Muscle layer of duodenum (tissue), 2 donors: ENCODE measurements around the gene GPD2.

Experiments
- H3K27ac ChIP-seq: one replicate; pipeline ENCODE4 v1.7.0; 2013; ENCODE audit warnings: mild to moderate bottlenecking, low read length
- H3K27me3 ChIP-seq: one replicate; pipeline ENCODE4 v1.7.0; 2013; ENCODE audit warnings: low read depth, mild to moderate bottlenecking, control low read depth, low read length
- H3K36me3 ChIP-seq, 2 donors: one replicate each; pipeline ENCODE4 v1.7.0; 2013; ENCODE audit warnings: low read length in 2 of 2, control low read depth in 1 of 2, mild to moderate bottlenecking in 1 of 2; ENCODE audit not compliant: insufficient read depth in 2 of 2, control insufficient read depth in 1 of 2
- H3K4me1 ChIP-seq, 2 donors: one replicate each; pipeline ENCODE4 v1.7.0; 2013; ENCODE audit warnings: low read length in 2 of 2, mild to moderate bottlenecking in 2 of 2, control low read depth in 1 of 2, moderate library complexity in 1 of 2; ENCODE audit not compliant: insufficient read depth in 2 of 2, control insufficient read depth in 1 of 2
- H3K4me3 ChIP-seq, 2 donors: one replicate each; pipeline ENCODE4 v1.7.0; 2013; ENCODE audit warnings: low read length in 2 of 2, low read depth in 1 of 2, mild to moderate bottlenecking in 1 of 2
- H3K9me3 ChIP-seq, 2 donors: one replicate each; pipeline ENCODE4 v1.7.0; 2013; ENCODE audit warnings: low read length in 2 of 2, control low read depth in 1 of 2, mild to moderate bottlenecking in 1 of 2; ENCODE audit not compliant: control insufficient read depth in 1 of 2
- donor health status: healthy.

GPD2 gene

GRCh38 chr2:156435718-156436496 lies at the start of gene GPD2:
Gene GPD2 (plus strand): TSS chr2:156436379. CDS start chr2:156476106, 39,727 bp downstream.
- H3K4me1 ChIP-seq = peaks cover 16 to 17% of the 10 kb centered on the region in 2 donors
- H3K27ac ChIP-seq = peak within 1 kb of the TSS; percentile 93
- H3K36me3 ChIP-seq = peaks cover 0 to 7% of the 10 kb centered on the region in 2 donors
- no peaks in the 10 kb centered on the region for H3K9me3 ChIP-seq
- H3K27me3 ChIP-seq = no peaks in the 10 kb centered on the region
- peak within 1 kb of the TSS; percentile 77 to 95 for H3K4me3 ChIP-seq

DNA sequence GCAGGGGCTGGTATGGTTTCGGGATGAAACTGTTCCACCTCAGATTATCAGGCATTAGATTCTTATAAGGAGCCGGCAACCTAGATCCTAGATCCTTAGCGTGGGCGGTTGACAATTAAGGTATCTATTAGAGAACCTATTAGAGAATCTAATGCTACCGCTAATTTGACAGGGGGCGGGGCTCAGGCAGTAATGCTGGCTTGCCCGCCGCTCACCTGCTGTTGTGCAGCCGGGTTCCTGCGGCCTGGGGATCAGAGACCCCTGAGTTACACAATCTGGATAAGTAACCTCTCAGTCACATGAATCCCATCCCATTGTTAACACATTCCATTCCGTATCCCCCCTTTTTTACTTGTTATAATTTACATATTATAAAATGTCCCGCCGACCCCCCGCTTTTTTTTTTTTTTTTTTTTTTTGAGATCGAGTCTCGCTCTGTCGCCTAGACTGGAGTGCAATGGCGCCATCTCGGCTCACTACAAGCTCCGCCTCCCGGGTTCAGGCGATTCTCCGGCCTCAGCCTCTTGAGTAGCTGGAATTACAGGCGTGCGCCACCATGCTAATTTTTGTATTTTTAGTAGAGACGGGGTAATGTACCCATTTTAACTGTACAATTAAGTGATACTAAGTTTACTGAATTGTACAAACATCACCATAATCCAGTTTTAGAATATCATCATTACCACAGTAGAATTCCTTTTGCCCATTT lies 42.0 kb upstream of the GPD2 start:
- H3K9me3 ChIP-seq = no peaks in the 10 kb centered on the region
- no peaks in the 10 kb centered on the region for H3K27me3 ChIP-seq
- H3K4me1 ChIP-seq = no peaks in the 10 kb centered on the region
- no peak overlapping the region for H3K27ac ChIP-seq
- no peaks in the 10 kb centered on the region for H3K36me3 ChIP-seq
- no peak overlapping the region for H3K4me3 ChIP-seq

DNA sequence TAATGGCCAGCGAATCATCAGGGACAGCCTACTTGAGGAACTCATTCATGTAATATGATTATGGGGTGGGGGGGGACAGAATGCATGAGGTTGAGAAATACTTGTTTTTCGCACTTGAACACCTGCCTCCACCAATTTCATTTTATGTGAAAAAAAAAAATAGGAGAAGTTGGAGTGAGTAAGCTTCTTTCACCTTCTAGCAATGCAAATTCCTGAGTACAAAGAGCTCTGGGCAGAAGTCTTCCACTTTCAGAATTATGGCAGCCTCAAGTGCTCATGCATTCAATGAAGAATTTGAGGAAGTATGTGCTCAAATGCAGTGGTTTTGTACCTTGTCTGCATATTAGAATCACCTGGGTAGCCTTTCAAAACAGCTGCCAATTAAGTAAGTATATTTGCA lies 40.1 kb upstream of the GPD2 start:
- no peak overlapping the region for H3K4me3 ChIP-seq
- H3K36me3 ChIP-seq = no peaks in the 10 kb centered on the region
- no peaks in the 10 kb centered on the region for H3K9me3 ChIP-seq
- no peaks in the 10 kb centered on the region for H3K27me3 ChIP-seq
- H3K27ac ChIP-seq = no peak overlapping the region
- H3K4me1 ChIP-seq = no peaks in the 10 kb centered on the region

- Histone ChIP-seq H3K9me3 (no peaks in the 10 kb centered on the region), H3K27me3 (no peaks in the 10 kb centered on the region), H3K4me3 (no peak overlapping the region), H3K36me3 (no peaks in the 10 kb centered on the region), H3K4me1 (no peaks in the 10 kb centered on the region), H3K27ac (no peak overlapping the region)
Observed at GRCh38 chr2:156397229-156397628, 39.0 kb upstream of the GPD2 start.

DNA sequence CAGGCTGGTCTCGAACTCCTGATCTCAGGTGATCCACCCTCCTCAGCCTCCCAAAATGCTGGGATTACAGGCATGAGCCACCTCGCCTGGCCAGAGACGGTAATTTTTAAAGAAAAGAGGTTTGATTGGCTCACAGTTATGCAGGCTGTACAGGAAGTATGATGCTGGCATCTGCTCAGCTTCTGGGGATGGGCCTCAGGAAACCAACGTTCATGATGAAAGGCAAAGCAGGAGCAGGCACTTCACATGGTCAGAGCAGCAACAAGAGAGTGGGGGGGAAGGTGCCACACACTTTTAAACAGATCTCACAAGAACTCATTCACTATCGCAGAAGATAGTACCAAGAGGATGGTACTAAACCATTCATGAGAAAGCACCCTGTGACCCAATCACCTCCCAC lies 38.0 kb upstream of the GPD2 start:
- H3K27ac ChIP-seq = no peak overlapping the region

DNA sequence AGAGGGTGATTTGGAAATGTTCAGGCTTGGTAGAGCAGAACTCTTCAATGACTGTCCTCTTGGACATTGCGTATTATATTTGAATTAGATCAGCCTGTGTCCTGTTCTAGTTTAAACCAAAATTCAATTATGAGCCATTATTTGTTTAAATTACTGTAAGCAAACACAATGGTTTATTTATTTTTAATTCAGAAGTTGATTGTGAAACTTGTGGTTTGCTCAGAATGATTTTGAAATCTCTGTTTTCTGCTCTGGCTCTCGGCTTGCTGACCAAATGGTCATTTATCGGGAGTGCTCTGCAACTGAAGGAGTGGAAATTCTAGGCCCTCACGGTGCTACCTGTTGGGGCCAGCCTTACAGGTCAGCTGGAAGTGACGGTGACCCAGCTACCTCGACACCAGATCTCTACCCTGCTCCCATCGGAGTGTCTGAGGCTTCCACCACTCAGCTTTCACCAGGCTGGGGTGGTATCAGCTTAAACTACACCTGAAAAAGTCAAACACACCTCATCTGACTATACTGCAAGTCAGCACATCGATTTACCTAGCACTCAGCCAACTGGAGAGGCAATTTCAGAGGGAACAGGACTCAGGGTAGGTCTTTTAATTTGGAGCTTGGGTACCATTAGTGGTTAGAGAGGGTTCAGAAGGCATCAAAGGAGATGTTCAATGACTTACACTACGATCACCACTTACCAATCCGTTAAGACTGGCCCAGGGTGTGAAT lies 36.8 kb upstream of the GPD2 start:
- no peaks in the 10 kb centered on the region for H3K27me3 ChIP-seq
- H3K27ac ChIP-seq = peak overlapping the region; percentile 98
- no peaks in the 10 kb centered on the region for H3K9me3 ChIP-seq
- no peaks in the 10 kb centered on the region for H3K36me3 ChIP-seq
- no peaks in the 10 kb centered on the region for H3K4me1 ChIP-seq
- peak overlapping the region; percentile 90 to 94 for H3K4me3 ChIP-seq

More for the DNA sequence above, 38.0 kb upstream of the GPD2 start:
- Histone ChIP-seq H3K36me3 (no peaks in the 10 kb centered on the region), H3K27me3 (no peaks in the 10 kb centered on the region), H3K4me3 (no peak overlapping the region), H3K9me3 (no peaks in the 10 kb centered on the region), H3K4me1 (no peaks in the 10 kb centered on the region)

GRCh38 chr2:156399950-156400705 lies 36.1 kb upstream of the GPD2 start:
- no peaks in the 10 kb centered on the region for H3K27me3 ChIP-seq

GRCh38 chr2:156400706-156401678 lies 35.2 kb upstream of the GPD2 start:
- H3K27ac ChIP-seq = peak overlapping the region; percentile 98

More at GRCh38 chr2:156399950-156400705, 36.1 kb upstream of the GPD2 start:
- H3K4me3 ChIP-seq = peak overlapping the region; percentile 90 to 94
- no peaks in the 10 kb centered on the region for H3K4me1 ChIP-seq
- no peaks in the 10 kb centered on the region for H3K36me3 ChIP-seq
- no peaks in the 10 kb centered on the region for H3K9me3 ChIP-seq
- H3K27ac ChIP-seq = peak overlapping the region; percentile 98

GRCh38 chr2:156401861-156402260 lies 34.3 kb upstream of the GPD2 start:
- H3K36me3 ChIP-seq = no peaks in the 10 kb centered on the region
- no peak overlapping the region for H3K27ac ChIP-seq
- no peak overlapping the region for H3K4me3 ChIP-seq

More at GRCh38 chr2:156400706-156401678, 35.2 kb upstream of the GPD2 start:
- Histone ChIP-seq H3K9me3 (no peaks in the 10 kb centered on the region), H3K4me3 (peak overlapping the region; percentile 90 to 94), H3K36me3 (no peaks in the 10 kb centered on the region), H3K27me3 (no peaks in the 10 kb centered on the region), H3K4me1 (no peaks in the 10 kb centered on the region)

DNA sequence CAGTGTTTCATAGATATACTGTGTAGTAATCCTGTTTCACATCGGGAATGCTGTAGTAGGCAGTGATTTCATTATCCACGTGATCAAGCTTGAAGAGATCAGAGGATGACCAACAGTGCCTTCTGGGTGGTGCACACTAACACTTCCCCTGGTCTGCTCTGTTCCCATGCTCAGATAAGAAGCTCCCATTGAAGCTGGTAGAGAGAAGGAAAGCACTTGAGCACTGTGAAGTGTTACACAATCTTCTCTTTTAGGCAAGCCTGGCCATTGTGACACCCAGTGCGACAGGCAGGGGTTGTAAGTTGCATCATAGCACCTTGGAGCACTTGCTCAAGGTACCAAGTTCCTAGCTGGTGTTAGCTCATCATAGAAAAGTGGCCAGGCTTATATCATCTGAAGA lies 30.6 kb upstream of the GPD2 start:
- H3K9me3 ChIP-seq = no peaks in the 10 kb centered on the region
- H3K27me3 ChIP-seq = no peaks in the 10 kb centered on the region
- no peak overlapping the region for H3K4me3 ChIP-seq
- no peak overlapping the region for H3K27ac ChIP-seq
- no peaks in the 10 kb centered on the region for H3K36me3 ChIP-seq
- no peaks in the 10 kb centered on the region for H3K4me1 ChIP-seq

More at GRCh38 chr2:156401861-156402260, 34.3 kb upstream of the GPD2 start:
- Histone ChIP-seq H3K27me3 (no peaks in the 10 kb centered on the region), H3K9me3 (no peaks in the 10 kb centered on the region), H3K4me1 (no peaks in the 10 kb centered on the region)
